ENCODE data around the gene GPAT3. TPM values are rescaled to one million over a fixed set of nuclear protein-coding genes. Genes with fewer than 3 reads are reported as not detected.
"Not testable (repeated sequence)": the region's sequence is repeated elsewhere in the genome, so short reads cannot be mapped to it uniquely, and the experiment has no call there.

The GPAT3 gene
- total and polyA plus RNA-seq, 9 donors: 9.0 to 23.2 (median 14.9) TPM

DNA sequence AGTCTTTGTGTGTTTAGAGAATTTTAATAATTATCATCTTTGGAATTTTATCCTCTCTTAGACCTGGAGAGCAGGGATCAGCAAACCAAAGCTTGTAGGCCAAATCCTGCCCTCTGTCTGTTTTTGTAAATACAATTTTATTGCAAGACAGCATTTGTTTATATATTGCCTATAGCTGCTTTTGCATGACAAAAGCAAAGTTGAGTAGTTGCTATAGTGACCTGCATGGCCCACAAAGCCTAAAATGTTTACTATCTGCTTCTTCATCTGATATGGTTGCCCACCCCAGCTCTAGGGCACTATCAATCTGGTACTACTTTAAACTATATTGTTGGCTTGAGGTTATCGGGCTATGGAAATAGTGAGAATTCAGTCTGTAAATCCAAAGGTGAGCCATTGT, 80.3 kb downstream of the GPAT3 start:
- no peak for DNase-seq
- TF ChIP-seq POLR2A (IDR thresholded peaks at IDR 0.05) (no peak), EP300 (IDR thresholded peaks at IDR 0.05) (no peak), CTCF (IDR thresholded peaks at IDR 0.05) (no peak)
- H3K36me3 ChIP-seq: no peaks in the 10 kb centered on the region
- no peak overlapping the region for H3K4me3 ChIP-seq
- H3K9me3 ChIP-seq: no peaks in the 10 kb centered on the region
- intact Hi-C loops (cut with DNase I): no loop called here
- H3K4me1 ChIP-seq (ENCODE audit: insufficient read depth): no peaks in the 10 kb centered on the region
- H3K27me3 ChIP-seq: no peaks in the 10 kb centered on the region
- 0 to 30% (median 0%) methylated on average over 1 of the region's 1 CpG for WGBS, 3 donors
- H3K27ac ChIP-seq: no peak overlapping the region

GRCh38 chr4:83617371-83618035, 81.6 kb downstream of the GPAT3 start:
- TF ChIP-seq POLR2A (IDR thresholded peaks at IDR 0.05) (no peak), EP300 (IDR thresholded peaks at IDR 0.05) (no peak), CTCF (IDR thresholded peaks at IDR 0.05) (no peak)
- H3K27ac ChIP-seq: no peak overlapping the region
- no peaks in the 10 kb centered on the region for H3K4me1 ChIP-seq (ENCODE audit: insufficient read depth)
- intact Hi-C loops (cut with DNase I): no loop called here
- no peak for DNase-seq
- no peaks in the 10 kb centered on the region for H3K36me3 ChIP-seq
- WGBS, 3 donors: 42 to 60% (median 50%) methylated on average over 6 of the region's 6 CpGs
- H3K4me3 ChIP-seq: no peak overlapping the region
- no peaks in the 10 kb centered on the region for H3K9me3 ChIP-seq
- no peaks in the 10 kb centered on the region for H3K27me3 ChIP-seq

DNA sequence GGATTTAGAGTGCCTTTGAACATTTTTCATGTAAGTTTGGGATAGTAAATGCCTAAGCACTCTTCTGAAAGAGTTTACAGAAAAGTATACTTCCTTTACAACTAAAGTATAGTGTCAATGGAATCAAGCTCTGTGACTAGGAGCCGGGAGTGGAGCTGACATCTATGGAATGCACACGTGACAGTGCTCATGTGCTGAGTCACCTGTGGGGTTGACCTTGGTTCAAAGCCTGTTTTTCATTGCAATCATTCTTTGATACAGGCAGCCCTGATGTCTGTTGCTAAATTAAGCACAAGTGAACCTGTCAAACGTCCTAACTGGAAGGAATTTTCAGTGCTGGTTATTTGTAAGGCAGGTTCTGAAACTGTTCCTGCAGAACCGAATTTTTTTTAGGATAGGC, 82.5 kb downstream of the GPAT3 start:
- H3K27ac ChIP-seq: no peak overlapping the region
- no peaks in the 10 kb centered on the region for H3K9me3 ChIP-seq
- TF ChIP-seq EP300 (IDR thresholded peaks at IDR 0.05) (no peak), POLR2A (IDR thresholded peaks at IDR 0.05) (no peak), CTCF (IDR thresholded peaks at IDR 0.05) (no peak)
- intact Hi-C loops (cut with DNase I): no loop called here
- no peak overlapping the region for H3K4me3 ChIP-seq
- no peaks in the 10 kb centered on the region for H3K36me3 ChIP-seq
- DNase-seq: no peak
- WGBS, 3 donors: 2 to 8% (median 4%) methylated on average over 4 of the region's 4 CpGs
- H3K27me3 ChIP-seq: no peaks in the 10 kb centered on the region
- no peaks in the 10 kb centered on the region for H3K4me1 ChIP-seq (ENCODE audit: insufficient read depth)

DNA sequence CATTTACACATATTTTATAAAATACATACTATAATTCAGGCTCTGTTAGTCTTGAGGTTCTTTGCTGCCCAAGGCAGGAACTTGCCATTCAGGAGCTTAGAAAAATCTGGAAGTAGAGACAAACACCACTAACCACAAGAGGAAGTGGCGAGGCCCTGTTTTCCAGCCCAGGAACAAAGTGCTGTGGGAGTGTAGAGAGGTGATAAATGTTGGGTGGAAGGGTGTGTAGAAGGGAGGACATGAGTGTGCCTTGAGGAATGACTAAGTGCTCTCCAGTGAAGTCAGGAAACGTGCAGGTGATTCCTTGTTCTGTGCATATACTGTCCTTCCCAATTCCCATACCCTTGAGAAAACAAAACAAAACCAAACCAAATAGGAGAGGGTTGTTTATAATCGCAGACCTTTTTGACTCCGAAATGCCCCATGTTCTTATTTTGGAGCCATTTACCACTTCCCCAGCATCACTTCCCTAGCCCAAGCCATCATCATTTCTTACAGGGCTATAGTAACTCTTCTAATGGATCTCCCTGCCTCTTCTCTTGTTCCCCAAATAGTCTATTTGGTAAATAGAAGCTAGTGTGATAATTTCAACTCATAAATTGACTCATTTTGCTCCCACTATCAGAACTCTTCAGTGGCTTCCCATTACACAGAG, 83.2 kb downstream of the GPAT3 start:
- WGBS, 3 donors: 71 to 84% (median 76%) methylated on average over 4 of the region's 4 CpGs
- Histone ChIP-seq H3K9me3 (no peaks in the 10 kb centered on the region), H3K27ac (no peak overlapping the region), H3K27me3 (no peaks in the 10 kb centered on the region), H3K4me3 (no peak overlapping the region), H3K36me3 (no peaks in the 10 kb centered on the region), H3K4me1 (ENCODE audit: insufficient read depth) (no peaks in the 10 kb centered on the region)
- no peak for TF ChIP-seq EP300 (IDR thresholded peaks at IDR 0.05)
- no peak for TF ChIP-seq POLR2A (IDR thresholded peaks at IDR 0.05)
- no peak for TF ChIP-seq CTCF (IDR thresholded peaks at IDR 0.05)
- intact Hi-C loops (cut with DNase I): no loop called here
- DNase-seq: no peak

- H3K4me3 ChIP-seq; H3K36me3 ChIP-seq; H3K9me3 ChIP-seq; H3K4me1 ChIP-seq (ENCODE audit: insufficient read depth); DNase-seq; intact Hi-C loops (cut with DNase I); H3K27me3 ChIP-seq; H3K27ac ChIP-seq: not testable (repeated sequence)
- WGBS, 3 donors: 91 to 100% (median 97%) methylated on average over 1 of the region's 1 CpG
Measured at GRCh38 chr4:83622127-83622526, 86.2 kb downstream of the GPAT3 start.
